Activated effector memory CD4-positive, alpha-beta T cell treated with Interleukin-2 at 50 U/mL for 16 hours (primary cell): ENCODE data around the gene CRYBA2.

Experiments
- DNase-seq: peaks from one replicate; pipeline ENCODE4 v3.0.0-alpha.2; 2020

CRYBA2 gene, protein sequence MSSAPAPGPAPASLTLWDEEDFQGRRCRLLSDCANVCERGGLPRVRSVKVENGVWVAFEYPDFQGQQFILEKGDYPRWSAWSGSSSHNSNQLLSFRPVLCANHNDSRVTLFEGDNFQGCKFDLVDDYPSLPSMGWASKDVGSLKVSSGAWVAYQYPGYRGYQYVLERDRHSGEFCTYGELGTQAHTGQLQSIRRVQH

DNA sequence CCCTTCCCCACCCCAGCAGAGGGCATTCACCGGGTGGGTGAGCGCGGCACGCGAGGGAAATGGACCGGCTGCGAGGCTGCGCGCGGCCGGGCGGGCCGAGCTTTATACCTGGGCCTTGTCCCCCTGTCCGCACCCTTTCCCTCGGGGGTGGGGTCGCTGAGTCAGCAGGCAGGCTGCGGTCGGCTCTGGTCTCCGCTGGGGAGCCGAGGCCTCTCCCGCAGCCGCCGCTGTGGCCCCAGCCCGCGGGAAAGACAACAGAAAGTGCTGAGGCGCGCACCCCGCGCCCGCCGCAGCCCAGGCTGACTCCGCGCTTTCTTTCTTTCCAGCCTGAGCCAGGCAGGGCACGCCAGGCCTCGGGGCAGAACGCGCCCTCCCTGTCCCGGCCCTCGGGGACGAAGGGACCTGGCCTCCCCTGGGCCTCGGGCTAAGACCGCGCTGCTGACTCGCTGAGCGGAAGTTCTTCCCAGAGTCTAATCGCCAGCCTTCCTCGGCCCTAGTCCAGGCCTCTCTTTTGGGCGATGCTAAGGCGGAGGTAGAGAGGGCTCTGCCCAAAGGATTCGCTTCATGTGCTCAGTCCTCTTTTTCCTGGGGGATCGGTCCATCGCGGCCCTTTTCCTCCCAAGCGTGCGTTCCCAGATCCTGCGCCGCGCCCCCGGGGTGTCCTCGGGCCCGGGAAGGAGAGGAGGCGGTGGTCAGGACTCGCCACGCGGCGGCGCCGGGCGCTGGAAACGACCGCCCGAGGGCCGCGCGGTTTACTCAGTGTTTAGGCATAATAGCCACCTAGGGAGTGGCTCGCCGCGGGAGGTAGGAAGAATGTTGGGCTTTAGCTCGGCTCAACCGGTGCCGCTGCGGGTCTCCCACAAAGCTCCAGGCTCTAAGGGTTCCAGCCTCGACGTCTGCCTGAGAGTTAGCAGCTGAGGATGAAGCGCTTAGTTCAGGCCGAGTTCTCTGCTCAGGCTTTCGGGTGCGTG lies at the start of gene CRYBA2:
Gene CRYBA2, minus strand, starts transcription at position 78 of the 971 bp plus-strand sequence. CDS start 246 bp downstream, outside the sequence.
- DNase-seq = no peak

DNA sequence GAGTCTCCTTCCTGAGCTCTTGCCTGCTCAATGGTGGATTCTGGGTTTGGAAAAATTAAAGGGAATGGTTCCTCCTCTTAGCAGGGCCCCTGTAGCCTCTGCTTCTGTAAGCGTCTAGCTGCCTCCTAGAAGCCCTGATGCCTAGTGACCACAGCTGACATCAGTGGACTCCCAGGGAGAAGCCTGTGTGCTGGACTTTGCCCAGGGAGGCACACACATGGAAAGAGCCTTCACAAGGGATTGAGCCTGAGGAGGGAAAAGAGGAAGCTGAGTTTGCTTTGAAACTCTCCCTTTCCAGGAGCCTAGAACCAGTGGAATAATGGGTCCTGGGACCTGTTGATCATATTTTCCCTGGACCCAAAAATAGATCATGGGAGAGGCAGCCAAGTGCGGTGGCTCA lies 49.5 kb upstream of the CRYBA2 start:
- DNase-seq = no peak

DNA sequence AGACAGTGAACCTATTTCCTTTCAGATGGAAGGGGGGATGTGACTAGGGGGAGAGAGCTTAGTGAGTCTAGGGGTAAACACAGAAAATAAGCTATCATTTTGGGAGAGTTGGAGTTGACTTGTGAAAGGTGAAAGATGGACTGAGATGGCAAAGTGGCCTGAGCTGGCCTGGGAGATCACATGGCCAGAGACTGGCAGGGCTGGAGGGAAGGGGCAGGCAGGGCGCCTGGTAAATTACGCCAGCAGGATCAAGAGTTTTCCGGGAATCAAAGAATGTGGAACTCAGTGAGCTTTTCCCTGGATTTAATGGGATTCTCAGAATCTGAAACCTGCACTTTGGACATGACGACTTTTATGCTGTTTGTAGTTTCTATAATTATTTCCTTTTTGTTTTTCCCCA lies 48.9 kb upstream of the CRYBA2 start:
- no peak for DNase-seq

DNA sequence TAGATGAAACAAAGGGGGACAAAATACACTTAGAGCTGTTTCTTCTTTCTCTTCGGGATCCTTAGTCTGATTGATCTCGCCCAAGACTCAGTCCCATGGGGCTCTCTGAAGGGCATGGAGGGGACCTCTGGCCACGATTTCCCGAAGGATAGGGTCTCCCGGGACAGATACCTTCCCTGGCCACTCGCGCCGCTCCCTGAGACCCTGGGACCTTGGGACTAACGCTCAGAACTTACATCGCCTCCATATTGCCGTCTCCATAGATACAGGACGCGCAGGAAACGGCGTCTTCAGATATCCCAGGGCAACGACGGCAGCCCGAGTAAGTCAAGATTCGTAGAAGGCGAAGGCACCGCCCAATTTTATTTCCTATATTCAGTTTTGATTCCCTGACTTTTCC lies 48.0 kb upstream of the CRYBA2 start, which contains the start of gene CFAP65:
Gene CFAP65, minus strand, starts transcription at position 265 of the 400 bp plus-strand sequence. CDS start 2,468 bp downstream, outside the sequence.
- no peak for DNase-seq

DNA sequence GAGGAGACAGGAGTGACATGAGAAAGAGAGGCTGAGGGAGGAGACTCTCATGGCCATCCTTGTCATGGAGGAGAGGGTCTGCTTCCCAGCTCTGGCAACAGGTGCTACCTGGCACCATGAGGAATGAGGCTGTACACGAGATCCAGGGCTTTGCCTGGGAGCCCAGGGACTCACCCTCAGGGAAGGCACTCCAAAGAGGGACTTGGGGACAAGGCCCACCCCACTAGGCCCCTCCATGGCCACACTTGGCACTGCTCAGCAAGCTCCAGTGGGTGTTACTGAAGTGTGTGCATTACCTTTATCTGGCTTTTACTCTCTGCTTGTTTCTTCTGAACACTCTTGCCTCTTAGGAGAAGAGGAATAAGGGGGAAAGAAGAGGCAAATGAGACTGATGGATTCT lies 45.4 kb upstream of the CRYBA2 start:
- no peak for DNase-seq

DNA sequence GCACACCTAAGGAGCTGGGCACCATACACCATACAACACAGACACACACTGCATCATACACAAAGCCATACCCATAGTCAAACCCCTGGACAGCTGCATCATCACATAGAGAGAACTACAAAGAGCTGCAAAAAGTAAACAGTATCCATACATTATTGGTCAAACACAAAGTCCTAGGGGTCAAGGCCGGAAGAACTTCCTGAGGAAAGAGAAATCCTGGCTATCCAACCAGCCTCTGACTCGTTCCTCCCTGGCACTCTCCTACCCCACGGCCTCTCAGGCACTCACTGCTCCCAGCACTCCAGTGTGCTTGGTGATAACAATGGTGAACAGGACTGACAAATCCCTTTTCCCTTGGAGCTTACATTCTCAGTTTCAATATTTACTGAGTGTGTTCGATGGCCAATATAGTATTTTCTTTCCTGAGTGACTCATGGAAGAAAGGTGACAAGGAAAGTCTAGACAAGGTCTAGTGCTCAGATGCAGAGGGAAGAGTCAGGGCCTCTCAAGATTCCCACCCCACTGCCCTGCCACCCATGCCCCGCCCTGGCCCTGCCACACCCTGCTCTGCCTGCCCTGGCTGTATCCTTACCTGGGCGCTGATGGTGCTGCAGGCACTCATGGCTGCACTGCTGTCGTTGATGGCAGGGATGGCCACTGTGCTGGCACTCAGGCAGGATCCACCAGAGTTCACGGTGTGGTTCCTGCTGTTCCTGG lies 44.7 kb upstream of the CRYBA2 start:
- DNase-seq = no peak

DNA sequence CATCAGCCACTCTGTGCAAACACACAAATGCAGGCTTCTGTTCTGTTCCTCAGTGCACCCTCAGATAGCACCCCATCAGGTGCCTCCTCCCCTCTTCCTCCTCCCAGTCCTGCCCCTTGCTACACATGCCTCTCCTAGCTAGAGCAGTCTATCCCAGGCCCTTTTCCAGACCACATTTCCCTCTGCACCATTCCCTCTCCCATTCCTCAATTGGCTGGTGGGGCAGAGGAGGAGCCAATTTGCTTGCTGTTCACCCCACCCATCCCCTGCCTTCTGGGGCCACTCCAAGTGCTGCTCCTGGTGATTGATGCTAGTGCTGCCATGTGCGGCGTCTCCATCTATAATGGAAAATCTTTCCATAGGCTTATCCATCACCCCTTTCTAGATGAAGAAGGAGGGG lies 42.7 kb upstream of the CRYBA2 start:
- DNase-seq = no peak

DNA sequence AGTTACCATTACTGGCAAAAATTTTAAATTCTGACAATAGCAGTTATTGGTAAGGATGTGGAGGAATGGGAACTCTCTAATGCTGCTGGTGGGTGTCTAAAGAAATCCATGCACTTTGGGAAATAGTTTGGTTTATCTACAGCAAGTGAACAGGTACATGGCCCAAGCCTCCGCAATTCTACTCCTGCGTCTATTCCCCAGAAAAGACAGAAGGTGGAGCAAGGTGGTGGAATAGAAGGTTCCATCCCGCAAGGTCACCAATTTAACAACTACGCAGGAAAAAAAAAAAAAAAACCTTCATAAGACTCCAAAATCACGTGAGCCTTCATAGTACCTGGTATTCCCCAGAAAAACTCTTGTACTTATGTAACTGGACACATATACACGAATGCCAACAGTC lies 41.6 kb upstream of the CRYBA2 start:
- no peak for DNase-seq

DNA sequence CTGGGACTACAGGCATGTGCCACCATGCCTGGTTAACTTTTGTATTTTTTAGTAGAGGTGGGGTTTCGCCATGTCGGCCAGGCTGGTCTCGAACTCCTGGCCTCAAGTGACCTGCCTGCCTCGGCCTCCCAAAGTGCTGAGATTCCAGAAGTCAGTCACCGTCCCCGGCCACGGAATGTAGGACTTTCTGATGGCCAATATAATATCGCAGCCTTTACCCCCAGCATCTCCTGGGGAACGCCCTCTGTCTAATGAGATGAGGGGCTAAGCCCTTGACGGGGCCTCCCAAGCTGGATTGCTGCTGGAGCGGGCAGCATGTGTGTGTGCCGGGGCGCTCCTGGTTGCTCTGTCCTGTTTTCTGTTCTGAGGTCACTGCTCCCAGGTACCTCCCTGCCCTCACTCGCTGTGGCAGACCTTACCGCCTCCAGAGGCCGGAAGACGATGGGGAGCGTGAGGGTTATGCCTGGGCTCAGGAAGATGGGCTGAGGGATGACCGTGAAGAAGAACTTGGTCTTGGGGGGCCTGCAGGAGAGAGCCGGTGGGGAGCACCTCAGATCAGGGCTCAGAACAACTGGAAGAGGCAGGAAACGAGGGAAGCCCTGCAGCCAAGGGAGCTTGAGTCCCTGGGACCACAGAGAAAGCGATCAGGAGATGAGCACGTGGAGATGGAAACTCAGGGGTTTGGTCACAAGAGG lies 39.0 kb upstream of the CRYBA2 start:
- DNase-seq = no peak

DNA sequence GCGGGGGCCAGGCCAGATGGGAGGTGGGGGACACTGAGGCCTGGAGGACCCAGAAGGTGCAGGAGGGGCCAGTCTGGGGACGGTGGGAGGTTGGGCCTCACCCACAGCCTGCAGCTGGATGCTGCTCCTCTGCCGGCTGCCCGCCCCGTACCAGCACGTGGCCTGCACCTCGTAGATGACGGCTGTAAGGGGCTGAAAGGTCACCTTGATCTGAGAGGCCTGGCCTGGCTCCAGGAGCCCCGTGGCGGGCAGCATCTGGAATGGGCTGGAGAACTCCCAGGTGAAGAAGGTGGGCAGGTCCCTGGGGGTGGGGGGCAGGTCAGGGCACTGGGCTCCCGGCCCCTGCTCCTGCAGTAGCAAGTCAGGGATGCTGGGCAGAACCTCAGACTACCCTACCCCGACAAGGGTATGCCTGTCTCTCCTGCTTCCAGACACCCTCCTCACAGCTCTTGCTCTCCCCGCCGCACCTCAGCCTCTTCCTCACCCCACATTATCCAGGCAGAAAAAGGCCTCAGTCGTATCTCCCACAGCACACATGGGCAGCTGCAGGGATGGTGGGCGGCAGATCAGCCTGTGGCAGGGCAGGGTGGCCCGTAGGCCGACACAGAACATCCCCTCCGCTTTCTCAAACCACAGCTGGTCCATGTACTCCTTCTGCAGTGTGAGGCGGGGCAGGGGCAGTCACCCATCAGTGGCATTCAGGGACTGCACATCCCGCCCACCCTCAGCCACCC lies 38.0 kb upstream of the CRYBA2 start:
- DNase-seq = no peak

DNA sequence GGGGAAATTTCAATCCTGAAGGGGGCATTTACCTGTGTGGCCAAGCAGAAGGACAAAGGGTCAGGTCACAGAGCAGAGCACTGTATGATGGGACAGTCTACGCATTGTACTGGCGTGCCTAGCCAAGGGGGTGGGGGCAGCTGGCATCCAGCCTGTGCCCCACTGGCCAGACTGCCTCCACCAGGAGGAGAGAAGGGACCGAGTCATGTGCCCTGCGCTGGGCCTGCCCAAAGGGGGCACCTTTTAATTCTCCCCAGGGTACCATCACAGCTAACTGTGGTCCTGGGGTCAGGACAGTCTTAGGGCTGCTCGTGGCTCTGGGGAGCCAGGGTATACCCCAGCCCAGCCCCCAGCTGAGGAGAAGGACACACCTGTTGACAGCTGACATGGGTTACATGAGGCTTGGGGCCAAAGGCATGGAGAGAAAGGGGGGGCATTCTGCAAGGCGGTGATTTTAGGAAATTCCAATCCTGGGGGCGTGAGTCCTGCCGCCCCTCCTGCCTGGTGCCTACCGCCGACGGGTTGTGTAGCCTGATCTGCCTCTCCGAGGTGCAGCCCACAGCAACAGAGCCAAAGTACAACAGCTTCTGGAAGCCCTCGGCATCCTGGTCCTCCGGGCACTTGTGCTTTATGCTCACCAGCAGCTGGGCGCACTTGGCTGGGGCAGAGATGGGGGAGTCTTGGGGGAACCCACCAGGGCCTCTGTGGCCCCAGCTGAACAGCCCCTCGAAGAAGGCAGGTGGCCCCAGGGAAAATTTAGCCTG lies 37.1 kb upstream of the CRYBA2 start:
- no peak for DNase-seq

DNA sequence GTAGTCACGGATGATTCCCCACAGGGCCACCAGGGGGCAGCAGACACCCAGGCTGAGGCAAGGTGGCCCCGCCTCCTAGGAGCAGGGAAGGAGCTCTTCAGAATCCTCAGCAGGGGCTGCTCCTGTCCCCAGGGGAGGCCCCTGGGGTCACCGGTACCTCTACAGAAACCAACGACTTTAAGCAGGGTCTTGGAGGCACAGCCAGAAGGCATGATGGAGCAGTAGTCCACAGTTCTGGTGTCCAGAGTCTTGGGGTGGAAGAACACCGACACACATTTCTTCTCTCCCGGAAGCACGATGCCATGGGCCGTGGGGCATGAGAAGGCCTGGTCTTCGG lies 36.6 kb upstream of the CRYBA2 start:
- peak; percentile 57 for DNase-seq

DNA sequence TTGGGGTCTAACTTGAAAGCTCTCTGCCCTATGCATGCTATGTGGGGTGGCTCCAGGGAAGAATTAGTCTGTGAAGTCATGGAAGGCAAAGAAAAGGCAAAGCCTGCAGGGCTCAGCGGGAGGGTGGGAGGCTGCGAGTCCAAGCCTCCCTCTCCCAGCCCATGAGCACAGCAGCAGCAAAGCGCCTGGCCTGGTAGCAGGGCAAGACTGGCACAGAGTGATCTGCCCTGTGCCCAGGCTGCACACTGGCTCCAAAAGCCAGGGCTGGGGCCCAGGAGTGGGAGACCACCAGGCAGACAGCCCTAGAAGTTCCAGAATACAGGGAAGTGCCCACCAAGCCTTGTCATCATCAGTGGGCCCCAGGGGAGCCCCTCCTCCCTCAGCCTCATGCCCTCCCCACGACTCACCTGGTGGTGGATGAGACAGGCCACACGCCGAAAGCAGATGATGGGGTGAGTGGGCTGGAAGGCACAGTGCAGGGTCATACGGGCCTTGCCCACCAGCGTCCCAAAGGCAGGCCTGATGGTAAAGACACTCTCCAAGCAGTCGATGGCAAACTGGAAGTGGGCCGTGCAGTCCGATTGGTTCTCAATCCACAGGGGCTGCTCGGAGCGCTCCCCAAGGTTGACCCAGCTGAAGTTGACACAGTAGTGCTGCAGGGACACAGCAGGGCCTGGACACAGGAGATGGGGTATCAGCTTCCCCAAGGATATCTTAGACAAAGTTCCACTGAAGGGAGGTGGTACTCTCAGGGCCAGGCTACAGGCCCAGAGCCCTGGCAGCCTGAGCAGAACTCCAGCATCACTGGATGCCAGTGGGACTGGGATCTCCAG lies 36.0 kb upstream of the CRYBA2 start:
- no peak for DNase-seq

DNA sequence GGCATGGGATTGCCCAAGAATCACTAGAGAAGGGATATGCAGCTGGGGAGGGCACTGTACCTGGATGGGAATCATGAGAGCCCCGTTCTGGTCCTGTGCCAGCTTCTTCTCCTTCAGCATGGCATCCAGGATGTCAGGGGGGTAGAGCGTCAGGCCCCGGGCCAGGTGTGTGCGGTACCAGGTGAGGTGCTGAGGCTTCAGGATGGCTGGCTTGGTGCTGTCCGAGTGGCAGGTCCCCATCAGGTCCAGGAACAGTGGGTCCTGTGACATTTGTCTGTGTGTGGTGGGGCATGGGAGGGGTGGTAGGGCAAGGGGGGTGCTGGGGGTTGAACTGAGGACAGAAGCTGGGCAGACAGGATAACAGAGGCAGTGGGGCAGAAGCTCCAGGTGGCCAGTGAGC lies 34.9 kb upstream of the CRYBA2 start:
- no peak for DNase-seq

DNA sequence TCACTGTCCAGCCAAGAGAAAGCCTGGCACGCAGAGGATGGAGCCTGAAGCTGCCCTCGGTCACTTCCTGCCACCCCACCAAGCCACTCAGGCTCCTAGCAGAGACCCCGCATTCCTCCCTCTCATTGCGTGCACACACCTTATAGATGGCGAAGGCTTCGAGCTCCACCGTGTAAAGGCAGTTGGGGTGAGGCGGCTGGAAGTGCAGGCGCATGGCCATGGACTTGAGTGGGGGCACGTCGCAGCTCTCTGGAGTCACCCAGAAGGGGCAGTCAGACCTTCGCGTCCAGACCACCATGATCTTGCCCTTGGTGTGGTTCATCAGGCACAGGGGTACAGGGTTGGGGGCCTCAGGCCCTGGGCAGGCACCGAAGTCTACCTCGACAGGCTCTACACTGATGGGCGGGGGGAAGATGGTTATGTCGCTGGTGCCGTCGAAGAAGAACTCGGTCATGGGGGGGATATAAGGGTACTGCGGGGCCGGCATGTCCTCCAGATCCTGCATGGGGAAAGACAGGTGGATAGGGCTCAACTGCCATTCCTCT lies 34.4 kb upstream of the CRYBA2 start:
- no peak for DNase-seq

DNA sequence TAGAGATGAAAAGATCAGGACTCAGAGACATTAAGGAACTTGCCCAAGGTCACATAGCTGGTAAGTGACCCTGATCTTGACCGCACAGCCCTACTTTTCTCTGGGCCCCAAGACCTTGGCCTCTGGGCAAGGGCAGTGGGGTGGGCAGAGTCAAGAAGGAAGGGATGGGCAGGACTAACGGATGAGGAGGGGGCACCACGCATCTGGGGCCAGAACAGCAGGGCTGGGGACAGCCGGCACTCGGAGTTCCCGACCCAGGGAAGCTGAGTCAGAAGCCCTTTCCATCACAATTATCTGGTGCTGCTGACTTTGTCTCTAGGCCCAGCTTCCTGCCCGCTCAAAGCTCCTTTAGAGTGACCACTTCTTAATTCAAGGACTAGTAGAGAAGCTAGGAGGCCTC lies 33.7 kb upstream of the CRYBA2 start:
- DNase-seq = no peak

DNA sequence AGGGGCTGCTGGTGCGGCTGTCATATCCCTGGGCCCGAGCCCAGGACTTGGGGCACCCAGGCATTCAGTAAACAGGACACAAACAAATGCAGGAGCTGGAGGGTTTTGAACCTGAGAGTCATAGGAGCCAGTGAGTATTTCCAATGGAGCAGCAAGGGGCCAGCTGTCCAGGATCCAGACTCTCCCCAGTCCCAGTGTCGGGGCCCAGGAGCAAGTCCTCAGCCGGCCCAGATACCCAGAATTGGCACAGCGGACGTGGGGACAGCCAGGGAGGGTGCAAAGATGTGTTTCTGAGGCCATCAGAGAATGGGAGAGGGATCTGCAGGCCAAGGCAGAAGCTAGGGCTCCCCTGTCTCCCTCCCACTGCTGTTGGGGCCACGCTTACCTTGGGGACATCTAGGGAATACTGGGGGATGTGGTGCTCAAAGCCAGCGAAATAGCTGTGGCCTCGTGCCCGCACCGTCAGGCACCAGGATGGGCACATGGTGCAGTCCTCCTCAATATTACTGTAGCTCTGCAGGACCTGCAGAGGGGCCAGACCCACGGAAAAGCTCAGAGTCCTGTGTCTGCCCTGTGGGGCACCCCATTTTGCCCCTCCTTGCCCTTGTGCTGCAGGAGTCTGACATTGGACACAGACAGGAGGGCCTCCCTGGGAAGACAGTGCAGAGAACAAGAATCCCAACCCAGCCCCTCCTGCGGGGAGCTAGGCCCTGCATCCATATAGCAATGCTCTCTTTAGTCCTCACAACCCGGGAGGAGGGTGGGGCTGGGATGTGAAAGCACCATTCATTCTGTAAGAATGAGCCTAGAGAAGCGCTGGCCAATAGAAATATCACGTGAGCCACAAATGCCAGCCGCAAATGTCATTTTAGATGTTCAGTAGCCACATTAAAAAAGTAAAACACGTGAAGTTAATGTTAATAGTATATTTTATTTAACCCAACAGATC lies 32.7 kb upstream of the CRYBA2 start:
- no peak for DNase-seq

DNA sequence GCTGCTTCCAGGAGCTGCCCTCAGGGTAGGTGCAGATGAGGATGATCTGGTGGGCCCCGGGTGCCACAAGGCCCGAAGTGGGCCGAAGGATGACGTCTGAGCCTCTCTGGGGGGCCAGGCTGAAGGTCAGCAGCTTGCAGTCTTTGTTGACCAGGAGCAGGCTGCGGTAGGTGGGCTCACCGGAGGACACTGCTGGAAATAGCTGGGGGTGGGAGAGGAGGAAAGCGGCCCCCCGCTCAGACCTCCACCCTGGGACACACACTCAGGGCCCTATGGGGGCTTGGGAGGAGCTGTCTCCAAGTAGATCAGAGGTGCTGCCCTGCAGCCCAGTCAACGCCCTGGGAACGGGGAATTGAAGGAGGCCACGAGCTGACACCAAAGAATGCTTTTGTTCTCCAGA lies 30.8 kb upstream of the CRYBA2 start:
- no peak for DNase-seq

DNA sequence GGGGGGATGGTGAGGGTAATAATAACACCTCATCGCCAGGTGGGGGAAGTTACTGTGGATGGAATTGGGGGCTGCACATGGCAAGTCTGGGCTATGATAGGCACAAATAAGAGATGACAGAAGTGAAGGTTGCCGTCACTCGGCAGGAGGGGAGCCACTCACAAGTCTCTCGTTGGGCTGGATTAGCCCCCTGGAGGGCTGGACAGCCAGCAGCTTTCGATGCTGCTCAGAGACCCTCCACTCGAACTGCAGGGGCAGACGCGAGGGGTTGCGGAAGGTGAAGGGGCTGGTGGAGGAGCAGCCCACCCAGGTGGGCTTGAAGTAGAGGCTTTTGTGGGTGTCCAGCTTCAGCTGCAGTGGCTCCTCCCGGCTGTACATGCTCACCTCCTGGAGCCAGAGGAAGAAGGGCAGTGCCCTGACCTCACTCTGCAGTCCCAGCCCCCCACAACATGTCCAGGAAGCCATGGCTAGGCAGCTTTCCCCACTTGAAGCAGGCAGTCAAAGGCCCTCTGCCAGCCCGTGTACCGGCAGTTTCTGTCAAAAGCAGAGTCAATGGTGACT lies 29.9 kb upstream of the CRYBA2 start:
- DNase-seq = no peak
